Measurements from ENCODE around the gene C1QL2.

The C1QL2 gene

GRCh38 chr2:119112770-119113488, 45.6 kb downstream of the C1QL2 start:
- CTCF ChIA-PET = interaction anchor here (2.1 kb wide), 1 partner anchor 10 kb away, joined by 5 read pairs; no protein-coding TSS in a partner anchor
- POLR2A ChIA-PET = no interaction called here
- DNase-seq (ENCODE audit: extremely low spot score) = no peak
- no peak for TF ChIP-seq CTCF (IDR thresholded peaks at IDR 0.05; ENCODE audit: control extremely low read depth, extremely low read depth, low read depth, missing control alignments)

GRCh38 chr2:119112230-119112629, 46.3 kb downstream of the C1QL2 start:
- POLR2A ChIA-PET = no interaction called here
- CTCF ChIA-PET = interaction anchor here (2.1 kb wide), 1 partner anchor 9 kb away, joined by 5 read pairs; no protein-coding TSS in a partner anchor
- no peak for TF ChIP-seq CTCF (IDR thresholded peaks at IDR 0.05; ENCODE audit: control extremely low read depth, extremely low read depth, low read depth, missing control alignments)
- no peak for DNase-seq (ENCODE audit: extremely low spot score)

- POLR2A ChIA-PET = no interaction called here
- no peak for DNase-seq (ENCODE audit: extremely low spot score)
- CTCF ChIA-PET = interaction anchor here (2.1 kb wide), 1 partner anchor 8 kb away, joined by 5 read pairs; no protein-coding TSS in a partner anchor
- no peak for TF ChIP-seq CTCF (IDR thresholded peaks at IDR 0.05; ENCODE audit: control extremely low read depth, extremely low read depth, low read depth, missing control alignments)
Observed at GRCh38 chr2:119111115-119111975, 47.2 kb downstream of the C1QL2 start.

GRCh38 chr2:119109866-119110265, 48.7 kb downstream of the C1QL2 start:
- no peak for TF ChIP-seq CTCF (IDR thresholded peaks at IDR 0.05; ENCODE audit: control extremely low read depth, extremely low read depth, low read depth, missing control alignments)
- DNase-seq (ENCODE audit: extremely low spot score) = no peak
- ChIA-PET CTCF (interaction anchor here (0.8 kb wide), 1 partner anchor 11 kb away, joined by 3 read pairs; no protein-coding TSS in a partner anchor), POLR2A (no interaction called here)

- POLR2A ChIA-PET = no interaction called here
- CTCF ChIA-PET = no interaction called here
- no peak for DNase-seq (ENCODE audit: extremely low spot score)
- TF ChIP-seq CTCF (IDR thresholded peaks at IDR 0.05; ENCODE audit: control extremely low read depth, extremely low read depth, low read depth, missing control alignments) = no peak
Observed at GRCh38 chr2:119108186-119108585, 50.4 kb downstream of the C1QL2 start.

- TF ChIP-seq CTCF (IDR thresholded peaks at IDR 0.05; ENCODE audit: control extremely low read depth, extremely low read depth, low read depth, missing control alignments) = no peak
- POLR2A ChIA-PET = no interaction called here
- CTCF ChIA-PET = interaction anchor here (1.1 to 1.2 kb wide), 2 partner anchors 20 to 78 kb away, joined by 3 to 5 read pairs; no protein-coding TSS in a partner anchor
- no peak for DNase-seq (ENCODE audit: extremely low spot score)
Observed at GRCh38 chr2:119106301-119106897, 52.2 kb downstream of the C1QL2 start.
